KBM-7 (cell line): ENCODE measurements around the gene GNAO1.

Source experiments
- DNase-seq: peaks from one replicate; pipeline ENCODE4 v3.0.0-alpha.2; 2015
- in situ Hi-C: fragments of 300-500 bp; cut with MboI; formaldehyde crosslinking; loops from 2 replicates; pipeline ENCODE4 v1.14.3; 2020; ENCODE audit warnings: low sequenced_read_pairs, low pct_unique_long_range_greater_than_20kb, mixed read lengths

Gene GNAO1

DNA sequence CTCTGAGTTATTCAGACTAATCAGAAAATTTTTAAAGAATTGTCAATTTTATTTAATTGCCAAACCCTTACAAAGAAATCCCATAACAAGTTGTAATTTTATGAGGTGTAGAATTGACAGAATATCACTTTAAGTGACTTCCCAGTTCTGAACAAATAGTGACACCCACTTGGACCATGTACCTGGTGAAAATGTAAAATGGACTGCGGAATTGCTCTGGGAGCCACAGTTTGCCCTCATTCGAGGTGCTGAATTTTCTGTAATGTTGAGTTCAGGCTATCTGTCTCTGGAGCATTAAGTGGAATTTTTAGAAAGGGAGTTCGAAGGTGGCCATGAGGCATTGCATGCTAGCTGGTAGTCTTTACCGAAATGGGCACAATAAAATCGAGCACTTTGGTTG, 5.1 kb downstream of the GNAO1 start:
- in situ Hi-C loops = no loop called here
- DNase-seq = no peak

DNA sequence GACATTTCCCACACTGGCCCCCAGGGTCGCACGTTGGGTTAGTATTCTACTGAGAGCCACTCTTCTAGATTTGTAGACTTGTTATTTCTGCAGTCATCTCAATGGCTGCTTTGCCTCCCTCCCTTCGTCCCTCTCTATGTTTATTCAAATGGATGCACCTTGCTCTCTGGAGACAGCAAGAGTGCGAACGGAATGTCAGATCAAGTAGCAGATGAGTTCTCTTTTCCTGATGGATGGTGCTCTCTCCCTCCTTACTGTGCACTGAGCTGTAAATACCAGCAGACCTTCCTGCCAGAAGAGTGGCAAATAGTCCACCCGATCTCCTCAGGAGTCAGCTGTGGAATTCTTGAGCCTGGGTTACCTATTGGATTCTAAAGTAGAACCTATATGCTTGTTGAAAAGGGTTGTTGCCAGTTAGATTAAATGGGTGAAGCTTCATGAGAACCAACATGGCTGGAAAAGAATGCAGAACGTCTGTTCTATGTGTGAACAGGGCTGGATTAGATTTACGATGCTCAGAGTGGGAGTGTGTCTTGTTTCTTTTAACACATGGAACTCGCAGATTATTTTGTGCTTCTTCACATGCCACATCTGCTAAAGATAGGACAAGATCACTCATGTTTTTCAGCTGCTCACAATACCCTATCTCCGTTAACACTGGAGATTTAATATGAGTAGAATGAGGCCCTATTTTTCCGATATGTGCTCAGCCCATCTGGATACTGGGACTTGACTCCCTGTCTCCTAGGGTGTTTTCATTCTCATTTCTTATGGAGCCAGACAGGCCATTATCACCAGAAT, 6.1 kb downstream of the GNAO1 start:
- in situ Hi-C loops = no loop called here

DNA sequence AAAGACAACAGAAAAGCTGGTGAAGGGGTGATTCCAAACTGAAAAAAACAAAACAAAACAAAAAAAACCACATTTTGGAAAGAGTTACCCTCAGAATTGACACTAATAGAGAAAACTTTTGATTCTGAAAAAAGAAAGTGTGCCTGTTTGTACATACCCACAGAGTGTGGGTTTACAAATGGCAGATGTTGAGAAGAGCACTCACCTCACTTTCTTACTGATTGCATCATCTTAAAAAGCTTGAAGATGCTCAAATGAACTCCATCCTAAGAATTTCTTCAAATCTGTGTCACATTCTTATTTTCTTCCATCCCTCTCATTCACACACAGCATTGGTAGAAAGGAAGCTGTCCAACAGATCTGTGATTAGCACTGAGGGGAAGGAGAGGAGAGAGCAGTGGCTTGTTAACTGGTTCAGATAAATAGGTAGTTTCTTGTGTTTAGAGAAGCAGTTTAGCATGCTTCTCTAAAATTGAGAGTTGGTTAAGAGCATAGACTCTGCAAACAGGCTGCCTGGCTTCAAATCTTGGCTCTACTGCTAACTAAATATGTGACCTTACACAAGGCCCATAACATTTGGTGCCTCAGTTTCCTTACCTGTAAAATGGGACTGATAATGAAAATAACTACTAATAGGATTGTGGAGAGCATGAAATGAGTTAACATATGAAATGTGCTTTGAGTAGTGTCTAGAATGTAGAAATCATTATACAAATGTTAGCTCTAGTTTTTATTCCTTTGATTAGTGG, 6.9 kb downstream of the GNAO1 start:
- DNase-seq = no peak
- in situ Hi-C loops = no loop called here

More for the DNA sequence above, 6.1 kb downstream of the GNAO1 start:
- no peak for DNase-seq

DNA sequence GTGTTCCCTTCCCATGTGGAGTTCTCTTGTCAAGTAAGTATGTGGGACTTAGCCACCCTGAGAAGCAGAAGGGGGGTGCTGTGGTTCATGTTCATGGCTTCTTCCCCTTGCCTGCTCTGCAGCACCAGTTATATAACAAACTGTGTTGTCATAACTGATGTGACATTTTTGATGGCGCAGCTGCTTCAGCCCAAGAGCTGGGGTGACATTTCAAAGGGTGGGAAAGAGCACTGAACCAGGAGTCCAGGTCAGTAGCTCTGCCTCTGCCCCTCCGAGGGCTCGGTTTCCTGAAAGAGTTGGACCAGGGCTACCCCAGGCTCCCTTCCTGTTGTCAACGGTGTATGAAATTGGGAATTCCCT, 7.4 kb downstream of the GNAO1 start:
- DNase-seq = no peak
- in situ Hi-C loops = no loop called here

DNA sequence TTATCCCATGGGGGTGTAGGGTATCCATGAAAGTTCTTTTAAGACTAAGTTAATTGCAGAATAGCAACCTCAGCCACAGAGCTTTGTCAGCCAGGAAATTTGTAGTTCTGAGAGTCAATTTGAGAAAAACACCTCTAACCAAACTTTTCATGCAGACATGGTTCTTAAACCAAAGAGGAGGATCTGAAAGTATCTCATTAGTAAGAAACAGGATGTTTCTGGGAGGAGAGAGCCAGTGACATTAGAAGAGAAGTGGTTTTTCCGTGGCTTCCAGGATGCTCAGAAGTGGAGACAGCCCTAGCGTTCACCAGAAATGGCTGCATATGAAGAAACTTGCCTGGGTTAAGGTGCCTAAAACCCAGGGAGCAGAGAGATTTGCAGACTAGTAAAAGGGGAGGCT, 7.9 kb downstream of the GNAO1 start:
- in situ Hi-C loops = no loop called here
- DNase-seq = no peak

DNA sequence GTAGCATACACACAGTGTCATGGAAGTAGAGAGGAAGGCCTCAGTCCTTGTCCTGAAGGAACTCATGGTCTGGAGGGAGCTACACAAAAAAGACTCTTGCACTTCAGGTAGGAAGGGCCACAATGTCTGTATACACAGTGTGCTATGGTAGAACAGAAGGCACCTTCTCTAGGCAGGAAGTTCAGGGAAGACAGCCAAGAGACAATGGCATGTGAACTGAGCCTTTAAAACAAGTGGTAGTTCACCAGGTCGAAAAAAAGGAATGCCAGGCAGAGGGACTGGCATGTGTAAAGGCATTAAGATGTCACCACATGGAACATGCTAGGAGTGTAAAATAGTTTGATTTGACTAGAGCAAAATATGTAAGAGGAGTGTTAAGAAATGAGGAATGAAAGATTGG, 9.7 kb downstream of the GNAO1 start:
- DNase-seq = no peak
- in situ Hi-C loops = no loop called here

DNA sequence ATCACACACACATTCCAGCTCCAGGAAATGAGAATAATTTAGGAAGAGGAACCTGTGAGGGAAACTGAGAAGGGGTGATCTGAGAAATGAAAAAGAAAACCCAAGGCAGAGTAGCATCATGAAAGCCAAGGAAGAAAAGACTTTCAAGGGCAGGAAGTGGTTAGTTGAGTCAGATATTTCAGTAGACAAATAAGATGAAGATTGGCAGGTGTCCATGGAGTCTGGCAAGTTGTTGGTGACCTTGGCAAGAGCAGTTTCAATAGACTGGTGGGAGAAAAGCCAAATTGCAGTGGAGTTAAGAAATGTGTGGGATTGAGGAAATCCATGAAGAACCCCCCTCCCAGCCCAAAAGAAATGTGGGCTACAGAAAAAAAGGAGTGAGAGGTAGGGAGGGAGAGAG, 10.7 kb downstream of the GNAO1 start:
- in situ Hi-C loops = no loop called here
- no peak for DNase-seq

DNA sequence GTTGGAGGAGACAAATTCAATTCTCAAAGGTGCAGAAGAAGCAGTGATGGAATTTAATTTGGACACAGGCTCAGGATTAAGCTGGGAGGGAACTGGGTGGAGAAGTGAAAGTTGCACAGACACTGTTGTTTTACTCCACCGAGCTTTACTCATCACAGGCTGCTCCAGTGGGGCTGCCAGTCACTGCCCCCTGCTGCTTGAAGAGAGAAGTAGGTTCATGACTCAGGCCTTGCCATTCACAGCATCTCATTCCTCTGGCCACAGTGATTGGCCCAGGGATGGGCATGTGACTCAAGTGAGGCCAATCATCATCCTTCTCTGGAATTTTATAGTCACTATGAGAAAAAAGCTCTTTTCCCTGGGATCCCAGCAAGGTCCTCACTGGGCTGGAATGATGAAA, 11.8 kb downstream of the GNAO1 start:
- in situ Hi-C loops = no loop called here
- DNase-seq = peak; percentile 43

DNA sequence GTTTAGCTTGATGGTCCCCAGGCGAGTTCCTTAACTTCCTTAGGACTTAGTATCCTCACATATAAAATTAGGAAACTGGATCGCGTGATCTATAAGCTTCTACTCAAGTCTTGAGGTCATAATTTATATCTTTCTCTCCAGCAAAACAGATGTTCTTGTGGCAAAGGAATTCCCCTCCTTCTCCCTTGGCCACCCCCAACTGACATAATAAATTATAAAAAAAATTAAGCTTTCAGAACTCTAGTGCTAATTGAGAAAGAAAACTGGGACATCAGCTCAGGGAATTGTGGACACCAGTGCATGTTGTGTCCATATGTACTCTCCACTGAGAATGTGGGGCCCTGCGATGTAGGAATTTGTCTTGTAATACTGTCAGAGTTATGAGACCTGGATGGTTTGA, 13.5 kb downstream of the GNAO1 start:
- DNase-seq = no peak
- in situ Hi-C loops = no loop called here

DNA sequence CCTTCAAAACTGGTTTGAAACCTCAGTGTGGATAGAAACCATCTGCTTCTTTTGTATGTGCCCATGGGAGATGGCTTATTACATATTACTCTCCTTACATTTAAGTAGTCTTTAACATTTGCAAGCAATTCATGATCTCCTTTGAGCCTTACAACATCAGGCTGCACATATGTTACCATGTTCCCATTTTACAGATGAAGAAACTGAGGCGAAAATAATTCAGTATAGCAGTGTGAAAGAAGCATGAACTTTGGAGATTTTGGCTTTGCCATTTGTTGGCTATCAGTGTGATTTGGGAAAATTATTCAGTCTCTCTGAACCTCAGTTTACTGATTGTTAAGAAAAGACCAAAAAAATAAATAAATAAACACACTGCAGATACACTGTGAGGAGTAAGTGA, 15.7 kb downstream of the GNAO1 start:
- in situ Hi-C loops = no loop called here
- no peak for DNase-seq

DNA sequence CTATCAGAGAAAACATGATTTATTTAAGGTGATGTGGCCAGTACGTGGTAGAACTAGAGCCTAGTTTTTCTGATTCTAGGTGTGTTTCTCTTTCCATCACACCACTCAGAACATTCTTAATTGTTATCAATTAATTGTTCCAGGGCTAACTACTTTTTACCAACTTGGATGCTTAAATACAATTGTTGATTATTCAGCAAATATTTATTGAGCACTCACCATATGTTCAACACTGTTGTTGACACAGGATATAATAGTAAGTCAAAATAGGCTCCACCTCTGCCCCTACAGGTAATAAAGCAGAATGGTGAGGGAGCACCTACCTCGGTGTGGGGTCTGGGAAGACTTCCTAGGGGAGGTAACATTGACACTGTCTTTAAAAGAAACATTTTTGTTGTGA, 16.1 kb downstream of the GNAO1 start:
- DNase-seq = no peak
- in situ Hi-C loops = no loop called here

DNA sequence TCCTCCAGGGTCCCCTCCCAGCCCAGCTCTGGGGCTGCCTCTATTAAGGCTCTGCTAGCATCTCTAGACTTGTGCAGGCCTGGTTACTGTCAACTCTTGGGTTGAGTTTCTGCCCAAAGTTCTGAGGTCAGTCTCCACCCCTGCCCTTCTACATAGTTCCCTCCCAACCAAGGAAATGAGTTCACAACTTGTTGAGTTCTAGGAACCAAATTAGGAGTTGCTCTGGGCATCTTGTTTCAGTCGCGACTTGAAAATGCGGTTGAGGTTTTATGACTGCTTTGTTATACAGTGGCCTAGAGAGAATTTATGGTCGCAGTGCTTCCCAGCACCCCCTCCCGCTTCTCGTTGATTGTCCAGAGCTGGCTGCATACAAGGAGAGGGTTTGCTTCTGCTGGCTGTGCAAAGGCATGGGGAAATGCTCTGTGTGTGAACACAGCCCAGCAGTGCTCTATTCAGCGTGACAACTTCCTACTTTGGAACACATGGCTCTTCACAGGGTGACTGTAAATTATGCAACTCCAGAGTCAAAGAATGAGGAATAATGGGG, 20.2 kb downstream of the GNAO1 start:
- in situ Hi-C loops = no loop called here

DNA sequence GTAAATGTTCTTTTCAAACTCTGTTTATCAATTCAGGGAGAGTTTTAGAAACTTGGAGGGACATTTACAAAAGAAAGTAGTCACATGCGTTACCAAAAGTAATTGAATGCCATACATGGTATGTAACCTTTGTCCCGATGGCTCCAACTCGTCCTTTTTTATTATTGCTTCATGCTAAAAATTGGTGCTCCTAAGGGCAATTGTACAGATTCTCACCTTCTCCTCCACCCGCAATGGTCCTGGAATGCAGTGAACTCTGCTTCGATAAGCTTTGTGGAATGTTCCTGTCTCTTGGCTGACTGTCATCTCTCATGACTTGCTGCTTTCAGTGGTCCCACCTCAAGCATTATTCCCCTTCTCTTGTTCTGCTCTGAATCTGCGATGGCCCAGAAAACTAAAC, 20.9 kb downstream of the GNAO1 start:
- DNase-seq = no peak
- in situ Hi-C loops = no loop called here

More for the DNA sequence above, 20.2 kb downstream of the GNAO1 start:
- no peak for DNase-seq

DNA sequence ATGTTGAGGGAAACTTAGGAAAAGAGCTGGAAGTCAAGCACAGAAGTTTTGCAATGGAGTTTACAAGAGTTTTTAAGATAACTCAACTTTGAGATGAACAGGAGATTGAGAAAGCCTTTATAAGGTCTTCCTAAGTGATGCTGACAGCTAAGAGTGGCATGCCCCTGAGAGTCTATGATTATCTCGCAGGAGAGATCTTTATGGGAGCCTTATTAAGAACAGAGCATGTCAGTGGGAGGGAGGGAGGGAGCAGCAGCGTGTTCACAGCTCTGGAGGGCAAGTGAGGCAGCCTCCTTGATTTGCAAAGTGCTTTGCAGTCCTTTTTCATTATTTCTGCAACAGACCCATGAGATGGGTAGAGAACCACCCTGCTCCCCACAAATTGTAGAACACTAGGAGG, 30.7 kb downstream of the GNAO1 start:
- DNase-seq = no peak
- in situ Hi-C loops = no loop called here

DNA sequence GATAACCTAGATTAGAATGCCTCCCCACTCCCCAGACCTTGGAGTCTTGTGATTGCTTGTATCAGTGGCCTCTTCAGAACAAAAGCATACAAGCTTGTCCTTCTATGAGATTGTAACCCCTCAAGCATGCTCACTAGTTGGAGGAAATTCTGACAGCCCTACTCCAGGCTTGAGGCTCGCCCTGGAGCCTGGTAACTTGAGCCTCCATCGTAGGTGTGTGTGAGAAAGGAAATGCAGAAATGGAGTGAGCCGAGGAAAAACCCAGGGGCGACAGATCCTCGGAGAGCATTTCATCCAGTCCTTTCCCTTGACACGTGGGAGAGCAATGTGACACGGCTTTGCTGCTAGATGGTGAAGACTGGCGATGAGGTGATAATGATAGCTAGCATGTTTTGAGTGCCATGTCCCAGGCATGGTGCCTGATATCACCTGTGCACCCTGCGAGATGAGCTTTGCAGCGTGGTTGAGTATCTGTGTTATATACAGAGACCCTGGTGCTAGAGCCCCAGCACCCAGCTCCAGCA, 31.2 kb downstream of the GNAO1 start:
- in situ Hi-C loops = no loop called here
- no peak for DNase-seq

DNA sequence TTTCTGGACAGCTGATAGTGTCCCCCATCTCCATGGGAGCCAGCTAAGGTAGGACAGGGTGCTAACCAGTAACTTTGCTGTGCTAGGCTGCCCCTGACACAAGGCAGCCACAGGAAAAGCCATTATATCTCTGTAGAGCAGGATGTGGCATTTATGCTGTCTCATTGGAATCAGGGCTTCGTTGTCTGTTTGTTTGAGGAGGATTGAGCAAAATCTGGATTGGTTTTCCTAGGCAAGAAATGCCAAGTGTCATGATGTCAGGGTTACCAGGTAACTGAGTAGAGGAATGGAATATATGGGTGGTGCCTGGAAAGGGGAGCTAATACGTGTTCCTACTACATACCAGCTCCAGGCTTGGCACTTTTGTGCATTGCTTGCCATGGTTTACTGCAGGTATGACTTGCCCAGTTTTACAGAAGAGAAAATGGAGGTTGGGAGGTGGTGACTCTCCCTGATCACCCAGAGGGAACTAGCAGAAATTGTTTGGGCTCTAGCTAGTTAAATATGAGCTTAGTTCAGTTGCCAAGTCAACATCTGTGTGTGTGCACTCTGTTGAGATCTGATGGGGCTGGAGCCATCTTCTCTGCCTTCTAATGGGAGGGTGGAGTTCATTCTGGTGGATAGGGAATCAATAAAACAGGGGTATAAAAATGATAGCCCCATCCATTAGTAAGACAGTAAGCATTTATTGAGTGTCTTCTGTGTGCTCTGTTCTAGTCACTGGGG, 33.9 kb downstream of the GNAO1 start:
- DNase-seq = no peak
- in situ Hi-C loops = no loop called here

DNA sequence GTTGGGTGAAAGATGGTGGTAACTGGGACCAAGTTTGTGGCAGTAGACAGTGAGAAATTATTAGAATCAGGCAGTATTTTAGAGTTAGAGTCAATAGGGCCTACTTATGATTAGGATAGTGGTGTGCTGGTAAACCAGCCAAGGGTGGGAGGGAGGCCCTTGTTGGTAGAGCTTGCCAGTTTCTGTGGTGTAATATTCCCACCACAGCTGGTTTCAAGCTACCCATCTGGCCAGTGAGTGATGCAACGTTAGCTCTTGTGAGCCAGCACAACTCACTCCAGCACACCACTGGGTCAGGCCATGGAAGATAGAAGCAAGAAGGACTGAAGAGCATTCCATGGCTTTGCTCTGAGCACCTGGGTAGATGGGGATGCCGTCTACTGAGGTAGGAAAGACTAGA, 34.9 kb downstream of the GNAO1 start:
- no peak for DNase-seq
- in situ Hi-C loops = no loop called here

DNA sequence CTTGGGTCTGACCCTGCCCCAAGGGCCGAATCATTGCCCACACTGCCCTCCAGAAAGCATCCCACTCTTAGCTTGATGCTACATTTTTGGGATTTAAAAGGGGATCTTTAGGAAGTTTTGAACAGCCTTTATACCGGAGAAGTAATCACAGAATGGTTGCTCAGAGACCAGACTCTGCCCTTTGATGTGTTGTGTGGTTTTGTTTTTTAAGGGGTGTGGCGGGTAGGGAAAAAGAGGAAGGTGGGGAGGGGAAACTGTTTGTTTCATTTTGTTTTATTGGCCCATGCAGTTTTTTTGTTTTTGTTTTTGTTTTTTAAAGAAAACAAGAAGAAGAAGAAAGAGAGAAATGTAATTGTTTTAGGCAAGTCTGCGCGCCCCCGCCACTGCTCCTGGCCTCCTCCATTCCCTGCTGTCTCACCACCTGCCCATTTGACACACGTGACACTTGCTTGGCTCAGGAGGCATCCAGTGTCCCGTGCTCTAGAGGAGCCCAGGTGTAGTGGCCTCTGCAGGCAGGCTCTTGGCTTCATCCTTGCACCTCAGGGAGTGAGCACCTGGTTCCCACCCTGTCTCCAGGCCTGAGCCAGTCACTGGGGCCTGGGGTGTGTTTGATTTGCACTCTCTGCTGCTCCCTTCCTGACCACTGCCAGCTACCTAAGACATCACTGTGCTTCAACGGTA, 35.7 kb downstream of the GNAO1 start:
- DNase-seq = no peak
- in situ Hi-C loops = no loop called here

DNA sequence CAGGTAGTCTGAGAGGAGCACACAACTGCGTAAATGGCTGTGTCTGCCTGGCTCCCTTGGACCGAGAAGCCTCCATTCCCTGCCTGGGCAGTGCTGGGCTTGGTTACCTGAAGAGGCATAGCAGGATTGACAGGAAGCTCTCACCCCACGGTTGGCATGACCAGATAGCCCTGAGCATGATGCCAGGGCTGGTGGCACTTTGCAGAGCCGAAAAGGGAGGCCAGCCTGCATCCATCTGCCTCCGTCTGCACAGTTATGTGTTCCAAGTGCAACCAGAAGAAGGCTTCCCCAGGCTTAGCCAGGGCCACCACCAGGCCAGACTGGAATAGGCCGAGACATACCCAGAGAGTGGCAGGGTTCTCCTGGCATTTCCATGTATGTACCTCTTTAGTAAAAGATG, 36.6 kb downstream of the GNAO1 start:
- no peak for DNase-seq

More for the DNA sequence above, 36.6 kb downstream of the GNAO1 start:
- in situ Hi-C loops = no loop called here
